NCI-H1436 (cell line): ENCODE measurements around the gene CAMTA2.
"Not testable (repeated sequence)": the region's sequence is repeated elsewhere in the genome, so short reads cannot be mapped to it uniquely, and the experiment has no call there.

Source experiments
- DNase-seq: peaks from one replicate; lab custom pipeline; 2025; lab: John Stamatoyannopoulos, UW

CAMTA2 gene

GRCh38 chr17:4986951-4987766 is at the start of gene CAMTA2:
TSS of gene CAMTA2 (minus strand) at chr17:4987675. CDS start at chr17:4986222, 1,453 bp downstream.
- DNase-seq = peak; percentile 76

DNA sequence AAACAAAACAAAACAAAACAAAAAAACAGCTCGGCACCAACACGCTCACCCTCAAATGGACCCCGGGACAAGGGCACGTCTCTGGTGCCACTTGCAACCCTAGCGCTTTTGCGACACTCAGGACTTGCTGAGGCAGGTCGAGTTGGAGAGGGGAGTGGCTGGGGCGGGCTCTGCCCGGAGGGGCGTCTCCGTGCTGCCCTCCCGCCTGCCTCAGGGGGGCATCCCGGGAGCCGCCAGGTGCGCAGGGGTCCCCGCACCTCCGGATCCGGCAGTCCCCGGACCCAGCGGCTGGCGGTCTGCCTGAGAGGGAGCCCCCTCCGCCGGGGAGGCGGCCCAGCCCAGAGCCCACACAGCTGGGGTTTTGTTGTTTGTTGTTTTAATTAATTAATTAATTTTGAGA is 47.8 kb upstream of the CAMTA2 start, which contains the start of gene SLC52A1:
Gene SLC52A1 (minus strand): TSS at position 112 of the 400 bp plus-strand sequence. CDS start 820 bp downstream, outside the sequence.
- DNase-seq = no peak

DNA sequence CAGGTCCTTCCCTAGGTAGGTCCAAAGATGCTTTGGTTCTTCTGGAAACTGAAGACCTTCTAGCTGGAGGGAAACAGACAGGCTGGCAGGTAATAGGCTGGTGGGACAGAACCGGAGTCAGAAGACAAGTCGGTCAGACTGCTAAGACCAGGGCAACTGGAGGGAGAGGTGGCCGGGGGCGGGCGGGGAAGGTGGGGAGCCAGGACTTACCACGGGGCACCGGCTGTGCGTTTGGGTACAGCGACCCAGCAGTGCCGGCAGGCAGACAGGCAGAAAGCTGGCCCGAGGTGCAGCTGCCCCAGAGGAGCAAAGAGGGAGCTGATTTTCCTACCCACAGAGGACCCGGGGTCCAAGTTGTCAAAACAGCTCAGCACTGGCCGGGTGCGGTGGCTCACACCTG is 47.2 kb upstream of the CAMTA2 start:
- DNase-seq = no peak

- no peak for DNase-seq
Observed at GRCh38 chr17:5034063-5034462, 46.6 kb upstream of the CAMTA2 start.

DNA sequence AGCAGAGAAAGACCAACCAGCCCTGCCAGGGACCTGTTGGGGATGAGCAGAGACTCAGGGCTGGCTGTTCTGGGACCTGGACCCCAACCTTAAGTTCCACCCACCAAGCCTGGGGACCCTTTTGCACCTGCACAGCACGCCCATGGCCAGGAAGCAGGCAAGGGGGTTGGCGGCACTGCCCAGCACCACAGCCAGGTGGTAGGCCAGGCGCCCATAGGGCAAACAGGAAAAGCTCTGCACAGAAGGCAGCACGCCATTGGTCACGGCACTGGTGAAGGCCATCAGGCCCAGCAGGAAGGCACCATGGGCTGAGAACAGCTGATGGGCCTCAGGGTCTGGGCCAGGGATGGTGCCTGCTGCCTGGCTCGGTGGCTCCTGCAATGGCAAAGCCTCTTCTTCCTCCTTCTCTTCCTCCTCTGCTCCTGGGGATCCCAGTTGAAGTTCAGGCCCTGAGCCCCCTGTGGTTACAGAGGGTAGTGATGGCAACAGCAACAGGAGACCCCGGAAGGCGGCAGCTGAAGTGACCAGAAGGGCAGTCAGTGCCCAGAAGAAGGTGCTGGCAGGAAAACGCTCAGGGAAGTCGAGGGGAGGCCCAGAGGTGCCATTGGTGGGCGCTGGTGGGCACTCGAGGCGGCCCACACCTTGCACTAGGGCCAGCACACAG is 46.0 kb upstream of the CAMTA2 start:
- DNase-seq = no peak

DNA sequence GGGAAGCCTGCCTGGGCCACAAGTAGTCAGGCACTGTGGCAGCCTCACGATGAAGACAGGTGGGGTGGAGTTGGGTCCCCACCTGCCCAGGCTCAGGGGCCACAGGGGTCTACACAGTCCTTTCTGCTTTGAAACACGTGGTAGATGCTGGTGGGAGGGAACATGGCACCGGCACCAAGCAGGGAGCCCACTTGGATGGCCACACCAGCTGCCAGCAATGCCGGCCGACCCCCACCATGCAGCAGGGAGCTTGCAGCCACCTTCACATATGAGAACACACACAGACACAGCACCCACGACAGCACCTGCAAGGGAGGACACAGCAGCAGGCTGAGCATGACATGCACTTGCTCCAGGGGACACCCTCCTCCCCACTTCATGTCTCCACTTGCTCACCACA is 45.4 kb upstream of the CAMTA2 start:
- DNase-seq = no peak

DNA sequence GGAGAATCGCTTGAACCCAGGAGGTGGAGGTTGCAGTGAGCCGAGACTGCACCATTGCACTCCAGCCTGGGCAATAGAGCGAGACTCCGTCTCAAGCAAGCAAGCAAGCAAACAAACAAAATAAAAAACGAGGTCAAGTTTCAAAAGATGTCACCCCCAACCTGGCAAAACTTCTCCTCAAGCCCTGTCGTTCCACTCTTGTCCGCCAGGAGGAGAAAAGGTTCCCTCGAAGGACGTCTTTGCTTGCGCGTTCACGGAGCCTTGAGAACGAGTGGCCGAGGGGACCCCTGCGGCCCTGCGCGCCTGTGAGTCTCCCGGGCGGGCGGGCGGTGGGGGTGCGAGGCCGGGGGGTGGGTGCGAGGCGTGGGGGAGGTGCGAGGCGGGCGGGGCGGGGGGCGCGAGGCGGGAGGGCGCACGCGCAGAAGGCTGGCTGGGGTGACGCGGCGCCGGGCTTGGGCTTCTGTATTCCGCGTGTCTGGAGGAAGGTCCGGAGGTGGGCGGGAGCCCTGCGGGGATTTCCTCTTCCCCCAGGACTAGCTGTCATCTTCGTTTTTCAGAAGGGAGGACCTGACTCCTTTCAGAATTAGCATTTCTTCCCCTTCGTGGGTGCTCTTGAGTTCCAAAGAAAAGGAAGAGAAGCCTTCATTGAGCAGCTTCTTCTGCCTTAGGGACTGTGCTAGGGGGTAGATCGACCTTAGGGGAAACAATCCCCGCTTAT is 44.0 kb upstream of the CAMTA2 start:
- DNase-seq = peak; percentile 77

DNA sequence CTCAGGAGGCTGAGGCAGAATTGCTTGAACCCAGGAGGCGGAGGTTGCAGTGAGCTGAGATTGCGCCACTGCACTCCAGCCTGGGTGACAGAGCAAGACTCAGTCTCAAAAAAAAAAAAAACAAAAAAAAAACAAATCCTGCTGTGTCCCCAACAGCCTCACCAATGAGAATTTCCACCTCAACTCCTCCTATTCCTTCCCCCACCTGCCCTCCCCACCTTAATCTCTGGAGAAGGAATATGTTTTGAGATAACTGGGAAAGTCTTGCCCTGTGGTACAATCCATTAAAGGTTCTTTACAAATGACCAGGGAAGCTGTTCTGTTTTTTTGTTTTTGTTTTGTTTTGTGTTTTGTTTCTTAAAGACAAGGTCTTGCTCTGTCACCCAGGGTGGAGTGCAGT is 42.7 kb upstream of the CAMTA2 start:
- not testable (repeated sequence) for DNase-seq

GRCh38 chr17:5027916-5028315 is 40.4 kb upstream of the CAMTA2 start:
- no peak for DNase-seq

DNA sequence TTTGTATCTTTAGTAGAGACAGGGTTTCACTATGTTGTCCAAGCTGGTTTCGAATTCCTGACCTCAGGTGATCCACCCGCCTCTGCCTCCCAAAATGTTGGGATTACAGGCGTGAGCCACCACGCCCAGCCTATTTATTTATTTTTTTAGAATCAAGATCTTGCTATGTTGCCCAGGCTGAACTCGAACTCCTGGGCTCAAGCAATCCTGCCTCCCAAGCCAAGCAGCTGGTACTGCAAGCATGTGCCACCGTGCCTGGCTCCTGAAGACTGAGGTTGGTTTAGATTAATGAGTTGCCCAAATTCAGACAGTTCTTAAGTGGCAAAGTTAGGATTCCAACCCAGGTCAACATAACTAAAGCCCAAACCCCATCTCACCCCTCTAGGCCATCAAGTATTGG is 39.8 kb upstream of the CAMTA2 start:
- DNase-seq = no peak

- DNase-seq = no peak
Observed at GRCh38 chr17:5024604-5025003, 37.1 kb upstream of the CAMTA2 start.

DNA sequence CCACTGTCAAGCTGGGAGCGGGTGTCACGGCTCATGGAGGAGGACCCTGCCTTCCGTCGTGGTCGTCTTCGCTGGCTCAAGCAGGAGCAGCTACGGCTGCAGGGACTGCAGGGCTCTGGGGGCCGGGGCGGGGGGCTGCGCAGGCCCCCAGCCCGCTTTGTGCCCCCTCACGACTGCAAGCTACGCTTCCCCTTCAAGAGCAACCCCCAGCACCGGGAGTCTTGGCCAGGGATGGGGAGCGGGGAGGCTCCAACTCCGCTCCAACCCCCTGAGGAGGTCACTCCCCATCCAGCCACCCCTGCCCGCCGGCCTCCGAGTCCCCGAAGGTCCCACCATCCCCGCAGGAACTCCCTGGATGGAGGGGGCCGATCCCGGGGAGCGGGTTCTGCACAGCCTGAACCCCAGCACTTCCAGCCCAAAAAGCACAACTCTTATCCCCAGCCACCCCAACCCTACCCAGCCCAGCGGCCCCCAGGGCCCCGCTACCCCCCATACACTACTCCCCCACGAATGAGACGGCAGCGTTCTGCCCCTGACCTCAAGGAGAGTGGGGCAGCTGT is 36.2 kb upstream of the CAMTA2 start:
- DNase-seq = no peak

GRCh38 chr17:5022171-5022711 is 34.8 kb upstream of the CAMTA2 start:
- DNase-seq = no peak

- no peak for DNase-seq
Observed at GRCh38 chr17:5020502-5021023, 33.1 kb upstream of the CAMTA2 start.

GRCh38 chr17:5019475-5019956 is 32.0 kb upstream of the CAMTA2 start:
- no peak for DNase-seq

- DNase-seq = no peak
Observed at GRCh38 chr17:5014357-5014756, 26.9 kb upstream of the CAMTA2 start.

GRCh38 chr17:5011928-5012327 is 24.5 kb upstream of the CAMTA2 start:
- no peak for DNase-seq

- DNase-seq = no peak
Observed at GRCh38 chr17:5003214-5003867, 15.9 kb upstream of the CAMTA2 start.

- no peak for DNase-seq
Observed at GRCh38 chr17:5002121-5002788, 14.8 kb upstream of the CAMTA2 start.

DNA sequence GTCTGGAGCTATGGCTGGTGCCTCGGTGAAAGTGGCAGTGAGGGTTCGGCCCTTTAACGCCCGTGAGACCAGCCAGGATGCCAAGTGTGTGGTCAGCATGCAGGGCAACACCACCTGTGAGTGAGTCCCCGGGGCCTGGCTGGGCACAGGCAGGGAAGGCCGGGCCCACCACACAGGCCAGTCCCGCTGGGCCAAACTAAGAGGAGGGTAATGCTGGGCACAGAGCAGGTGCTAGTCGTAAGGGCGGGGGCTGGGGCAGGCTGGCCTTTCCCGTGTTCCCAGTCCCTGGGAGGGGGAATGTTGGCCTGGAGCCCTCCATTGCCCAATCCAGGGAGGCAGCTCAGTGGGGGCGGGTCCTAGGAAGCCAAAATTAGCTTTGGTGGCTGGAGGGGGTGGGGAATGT is 12.8 kb upstream of the CAMTA2 start:
- no peak for DNase-seq
